ENCODE results near the gene EXOC1L. TPM values are rescaled to one million over a fixed set of nuclear protein-coding genes. Genes with fewer than 3 reads are reported as not detected.

EXOC1L gene
- total RNA-seq, 1 donor from 2014 or later = not detected

DNA sequence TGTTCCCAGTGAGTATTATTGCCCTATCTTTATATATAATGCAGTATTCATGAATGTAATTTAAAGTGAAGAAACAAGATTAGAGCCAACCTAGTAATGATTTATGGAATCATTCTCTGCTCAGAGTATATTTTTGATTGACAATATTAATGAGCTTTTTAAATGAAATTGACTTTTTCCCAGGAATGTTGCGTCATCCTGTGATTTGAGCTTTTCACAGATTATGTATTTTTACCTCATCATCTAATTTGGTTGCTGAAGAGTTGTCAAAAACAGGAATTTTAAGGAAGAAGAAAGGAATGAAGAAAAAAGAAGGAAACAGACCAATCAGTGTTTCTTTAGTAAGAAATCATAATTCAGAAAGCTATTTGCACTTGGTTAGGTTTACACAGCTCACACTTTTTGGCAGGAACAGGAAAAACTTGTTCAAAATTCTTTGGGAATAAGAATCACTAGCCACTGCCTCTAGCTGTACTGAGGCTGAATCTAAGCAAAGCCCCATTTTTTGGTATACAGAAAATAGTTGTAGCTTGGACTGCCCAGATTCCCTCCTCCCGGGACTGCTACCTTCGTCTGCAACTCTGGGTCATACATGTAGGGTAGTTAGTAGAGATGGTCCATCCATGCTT lies 61.2 kb downstream of the EXOC1L start:
- H3K36me3 Mint-ChIP-seq (ENCODE audit: low read depth) = peaks cover 18% of the 10 kb centered on the region
- H3K27ac Mint-ChIP-seq (ENCODE audit: unreplicated experiment) = no peak overlapping the region
- peaks cover 9% of the 10 kb centered on the region for H3K4me1 Mint-ChIP-seq
- H3K4me3 Mint-ChIP-seq = no peak overlapping the region
- DNase-seq (ENCODE audit: low read depth, low spot score) = no peak
- no peak for TF ChIP-seq CTCF (conservative IDR thresholded peaks at IDR 0.05)
- H3K9me3 Mint-ChIP-seq = no peaks in the 10 kb centered on the region
- no peaks in the 10 kb centered on the region for H3K27me3 Mint-ChIP-seq (ENCODE audit: low read depth)

- H3K9me3 Mint-ChIP-seq = no peaks in the 10 kb centered on the region
- H3K27me3 Mint-ChIP-seq (ENCODE audit: low read depth) = no peaks in the 10 kb centered on the region
- no peak overlapping the region for H3K27ac Mint-ChIP-seq (ENCODE audit: unreplicated experiment)
- H3K4me3 Mint-ChIP-seq = no peak overlapping the region
- peaks cover 7% of the 10 kb centered on the region for H3K4me1 Mint-ChIP-seq
- H3K36me3 Mint-ChIP-seq (ENCODE audit: low read depth) = peaks cover 13% of the 10 kb centered on the region
- DNase-seq (ENCODE audit: low read depth, low spot score) = no peak
- no peak for TF ChIP-seq CTCF (conservative IDR thresholded peaks at IDR 0.05)
Measured at GRCh38 chr4:55884093-55884850, 64.7 kb downstream of the EXOC1L start.

- Mint-ChIP-seq H3K4me1 (peaks cover 7% of the 10 kb centered on the region), H3K36me3 (ENCODE audit: low read depth) (peaks cover 13% of the 10 kb centered on the region), H3K9me3 (no peaks in the 10 kb centered on the region), H3K27ac (ENCODE audit: unreplicated experiment) (no peak overlapping the region), H3K27me3 (ENCODE audit: low read depth) (no peaks in the 10 kb centered on the region), H3K4me3 (no peak overlapping the region)
- no peak for TF ChIP-seq CTCF (conservative IDR thresholded peaks at IDR 0.05)
- no peak for DNase-seq (ENCODE audit: low read depth, low spot score)
Measured at GRCh38 chr4:55884851-55885219, 65.2 kb downstream of the EXOC1L start.

Other genes starting within 250 kb of the EXOC1L start
- not detected in 2 replicates for gene PDCL2, start 227.5 kb upstream of the EXOC1L start, total RNA-seq
- gene NMU, start 183.5 kb upstream of the EXOC1L start, total RNA-seq = 10.3 and 12.8 TPM in 2 replicates
- gene EXOC1, start 33.9 kb downstream of the EXOC1L start, total RNA-seq = 25.9 and 27.3 TPM in 2 replicates
- 16.8 and 17.4 TPM in 2 replicates for gene CEP135, start 129.2 kb downstream of the EXOC1L start, total RNA-seq

Measured in neural crest cell (in vitro differentiated cells).